Ishikawa (cell line): ENCODE measurements around the gene TOP2B.

Experiments
- CEBPB ChIP-seq: IDR thresholded peaks from 2 replicates; pipeline ENCODE4 v1.6.1; 2012
- CREB1 ChIP-seq: IDR thresholded peaks from 2 replicates; pipeline ENCODE4 v1.6.1; 2012; ENCODE audit warnings: low read depth
- EGR1 ChIP-seq: IDR thresholded peaks from 2 replicates; pipeline ENCODE4 v1.6.1; 2012
- EP300 ChIP-seq: IDR thresholded peaks from 2 replicates; pipeline ENCODE4 v1.6.1; 2012; ENCODE audit warnings: borderline replicate concordance
- FOXM1 ChIP-seq: IDR thresholded peaks from 2 replicates; pipeline ENCODE4 v1.6.1; 2012; ENCODE audit warnings: low read depth, borderline replicate concordance
- MAX ChIP-seq: IDR thresholded peaks from 2 replicates; pipeline ENCODE4 v1.6.1; 2012
- NFIC ChIP-seq: IDR thresholded peaks from 2 replicates; pipeline ENCODE4 v1.6.1; 2012
- RAD21 ChIP-seq: IDR thresholded peaks from 2 replicates; pipeline ENCODE4 v1.6.1; 2012; ENCODE audit warnings: low read depth
- REST ChIP-seq: IDR thresholded peaks from 2 replicates; pipeline ENCODE4 v1.6.1; 2012; ENCODE audit warnings: low read depth, mild to moderate bottlenecking
- TAF1 ChIP-seq: IDR thresholded peaks from 2 replicates; pipeline ENCODE4 v1.6.1; 2012; ENCODE audit warnings: low read depth, mild to moderate bottlenecking
- TCF12 ChIP-seq: IDR thresholded peaks from 2 replicates; pipeline ENCODE4 v1.6.1; 2012; ENCODE audit warnings: low read depth
- TEAD4 ChIP-seq: IDR thresholded peaks from 2 replicates; pipeline ENCODE4 v1.6.1; 2012
- USF1 ChIP-seq: IDR thresholded peaks from 2 replicates; pipeline ENCODE4 v1.6.1; 2012
- YY1 ChIP-seq: IDR thresholded peaks from 2 replicates; pipeline ENCODE4 v1.6.1; 2012; ENCODE audit warnings: low read depth
- ZBTB7A ChIP-seq: IDR thresholded peaks from 2 replicates; pipeline ENCODE4 v1.6.1; 2012; ENCODE audit warnings: low read depth

The TOP2B gene

GRCh38 chr3:25707268-25707926, 42.7 kb upstream of the TOP2B start:
- TF ChIP-seq RAD21 (no peak), ZBTB7A (no peak), CEBPB (no peak), NFIC (no peak), MAX (no peak), TCF12 (no peak), YY1 (no peak), EGR1 (no peak), TAF1 (no peak), USF1 (no peak), TEAD4 (no peak), CREB1 (no peak), REST (no peak), EP300 (no peak), FOXM1 (no peak)

GRCh38 chr3:25706213-25706612, 41.5 kb upstream of the TOP2B start:
- no peak for TF ChIP-seq REST

GRCh38 chr3:25697553-25697952, 32.8 kb upstream of the TOP2B start:
- no peak for TF ChIP-seq NFIC
- TF ChIP-seq TEAD4 = no peak
- no peak for TF ChIP-seq FOXM1
- no peak for TF ChIP-seq CREB1
- TF ChIP-seq EP300 = no peak
- TF ChIP-seq MAX = no peak
- no peak for TF ChIP-seq TCF12
- no peak for TF ChIP-seq REST
- TF ChIP-seq YY1 = no peak
- TF ChIP-seq CEBPB = no peak
- no peak for TF ChIP-seq TAF1
- no peak for TF ChIP-seq RAD21
- no peak for TF ChIP-seq ZBTB7A
- no peak for TF ChIP-seq EGR1
- TF ChIP-seq USF1 = no peak

- TF ChIP-seq ZBTB7A = no peak
Measured at GRCh38 chr3:25695731-25696420, 31.2 kb upstream of the TOP2B start.

- no peak for TF ChIP-seq RAD21
- TF ChIP-seq CREB1 = no peak
- TF ChIP-seq FOXM1 = no peak
- TF ChIP-seq REST = no peak
- TF ChIP-seq TAF1 = no peak
- TF ChIP-seq EGR1 = no peak
- no peak for TF ChIP-seq USF1
- no peak for TF ChIP-seq EP300
- no peak for TF ChIP-seq TCF12
- TF ChIP-seq YY1 = no peak
- TF ChIP-seq ZBTB7A = no peak
- no peak for TF ChIP-seq CEBPB
- no peak for TF ChIP-seq MAX
Measured at GRCh38 chr3:25693238-25693637, 28.5 kb upstream of the TOP2B start.
